SJCRH30 (cell line): ENCODE results near the gene ANP32E. TPM values are rescaled to one million over a fixed set of nuclear protein-coding genes. Genes with fewer than 3 reads are reported as not detected.

Experiments used
- DNase-seq, 2 experiments: peaks; one replicate each; pipeline ENCODE4 v3.0.0-alpha.2; 2015 to 2020
- H3K27ac ChIP-seq: fragments of 250-450 bp; sonication (Bioruptor Pico); 2 replicates; pipeline ENCODE4 v1.5.1; 2020; ENCODE audit warnings: mild to moderate bottlenecking, moderate library complexity
- H3K27me3 ChIP-seq: fragments of 250-450 bp; sonication (Bioruptor Pico); 2 replicates; pipeline ENCODE4 v1.5.1; 2020; ENCODE audit warnings: mild to moderate bottlenecking, moderate library complexity
- H3K36me3 ChIP-seq: fragments of 250-450 bp; sonication (Bioruptor Pico); 2 replicates; pipeline ENCODE4 v1.5.1; 2020; ENCODE audit warnings: mild to moderate bottlenecking, moderate library complexity
- H3K4me1 ChIP-seq: fragments of 250-450 bp; sonication (Bioruptor Pico); 2 replicates; pipeline ENCODE4 v1.5.1; 2020; ENCODE audit warnings: mild to moderate bottlenecking, moderate library complexity
- H3K4me3 ChIP-seq: fragments of 250-450 bp; sonication (Bioruptor Pico); 2 replicates; pipeline ENCODE4 v1.5.1; 2020; ENCODE audit warnings: mild to moderate bottlenecking, moderate library complexity
- H3K9me3 ChIP-seq: fragments of 250-450 bp; sonication (Bioruptor Pico); replicated peaks from 2 replicates; pipeline ENCODE4 v1.5.1; 2020; ENCODE audit warnings: mild to moderate bottlenecking, moderate library complexity
- total RNA-seq: library from RNA; depleted of rRNA; stranded (reverse); fragments of >200 nt; shearing (Covaris generic); gene quantifications from 2 replicates; pipeline ENCODE4 v1.2.3, GENCODE V29; 2014; rRNA removed

The ANP32E gene
- total RNA-seq, 1 experiment from 2014 or later = 92.1 TPM

DNA sequence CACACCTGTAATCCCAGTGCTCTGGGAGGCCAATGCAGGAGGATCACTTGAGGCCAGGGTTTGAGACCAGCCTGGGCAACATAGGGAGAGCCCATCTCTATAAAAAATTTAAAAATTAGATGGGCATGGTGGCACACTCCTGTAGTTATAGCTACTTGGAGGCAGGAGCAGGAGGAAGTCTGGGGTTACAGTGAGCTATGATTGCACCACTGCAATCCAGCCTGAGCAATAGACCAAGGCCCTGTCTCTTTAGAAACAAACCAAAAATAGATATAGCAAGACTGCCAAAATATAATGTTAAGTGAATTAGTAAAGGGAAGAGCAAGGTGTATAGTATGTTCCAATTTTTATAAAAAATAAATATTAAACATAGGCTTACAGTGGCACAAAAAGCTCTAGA is 57.4 kb downstream of the ANP32E start:
- Histone ChIP-seq H3K9me3 (no peaks in the 10 kb centered on the region), H3K36me3 (no peaks in the 10 kb centered on the region), H3K27me3 (no peaks in the 10 kb centered on the region), H3K4me3 (no peak overlapping the region), H3K27ac (no peak overlapping the region), H3K4me1 (peaks cover under 1% of the 10 kb centered on the region; the same call in 1 of the 2 replicates)
- no peak for DNase-seq

DNA sequence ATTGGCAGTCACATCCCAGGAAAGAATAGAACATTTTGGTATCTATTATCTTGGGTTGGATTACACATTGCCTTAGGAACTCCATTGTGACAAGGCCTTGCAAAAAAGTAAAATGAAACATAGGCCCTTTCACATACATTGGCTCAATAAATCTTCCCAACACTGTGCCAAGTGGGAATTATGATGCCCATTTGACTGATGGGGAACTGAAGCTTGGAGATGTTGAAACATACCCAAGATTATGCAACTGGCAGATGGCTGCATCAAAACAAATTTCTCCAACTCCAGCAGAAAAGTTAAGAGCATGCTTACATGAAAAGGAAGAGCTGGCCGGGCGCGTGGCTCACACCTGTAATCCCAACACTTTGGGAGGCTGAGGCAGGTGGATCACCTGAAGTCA is 59.3 kb downstream of the ANP32E start:
- H3K4me1 ChIP-seq = peaks cover 8% of the 10 kb centered on the region; the same call in 1 of the 2 replicates
- H3K4me3 ChIP-seq = no peak overlapping the region
- H3K36me3 ChIP-seq = no peaks in the 10 kb centered on the region
- H3K27me3 ChIP-seq = no peaks in the 10 kb centered on the region
- no peak for DNase-seq
- no peak overlapping the region for H3K27ac ChIP-seq
- no peaks in the 10 kb centered on the region for H3K9me3 ChIP-seq

DNA sequence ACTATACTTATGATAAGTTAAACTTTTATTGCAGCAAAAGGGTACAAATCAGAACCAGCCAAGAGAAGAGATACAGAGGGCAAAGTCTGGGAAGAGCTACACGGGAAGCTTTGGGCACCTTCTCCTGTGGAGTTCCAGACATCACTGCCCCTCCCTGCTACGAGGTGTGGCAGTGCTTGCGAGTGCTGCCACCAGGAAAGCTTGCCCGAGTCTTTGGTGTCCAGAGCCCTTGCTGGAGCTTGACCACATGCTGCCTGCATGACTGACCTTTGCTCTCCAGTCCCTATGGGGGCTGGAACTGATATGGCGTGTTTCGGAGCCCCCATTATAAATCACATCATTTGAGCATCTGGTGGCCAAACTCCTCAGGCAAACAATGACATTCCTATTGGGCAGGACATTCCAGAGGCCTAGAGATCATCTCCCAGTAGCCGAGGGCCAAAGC is 62.7 kb downstream of the ANP32E start:
- Histone ChIP-seq H3K36me3 (no peaks in the 10 kb centered on the region), H3K27ac (no peak overlapping the region), H3K9me3 (no peaks in the 10 kb centered on the region), H3K27me3 (no peaks in the 10 kb centered on the region), H3K4me3 (no peak overlapping the region), H3K4me1 (peaks cover 8% of the 10 kb centered on the region; the same call in 1 of the 2 replicates)
- no peak for DNase-seq

DNA sequence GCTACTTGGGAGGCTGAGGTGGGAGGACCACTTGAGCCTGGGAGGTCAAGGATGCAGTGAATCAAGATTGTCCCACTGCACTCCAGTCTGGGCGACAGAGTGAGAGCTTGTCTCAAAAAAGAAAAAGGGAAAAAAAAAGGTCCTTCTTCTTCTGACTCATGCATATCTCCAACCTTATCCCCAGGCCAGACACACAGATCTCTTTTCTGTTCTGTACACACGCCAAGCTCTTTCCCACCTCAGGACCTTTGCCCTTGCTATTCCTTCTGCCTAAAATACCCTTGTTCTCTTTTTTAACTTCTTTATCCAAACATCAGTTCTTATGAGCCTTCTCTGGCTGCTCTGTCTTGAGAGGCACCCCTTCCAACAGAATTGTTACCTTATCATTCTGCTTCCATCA is 64.1 kb downstream of the ANP32E start:
- DNase-seq = no peak
- H3K36me3 ChIP-seq = no peaks in the 10 kb centered on the region

DNA sequence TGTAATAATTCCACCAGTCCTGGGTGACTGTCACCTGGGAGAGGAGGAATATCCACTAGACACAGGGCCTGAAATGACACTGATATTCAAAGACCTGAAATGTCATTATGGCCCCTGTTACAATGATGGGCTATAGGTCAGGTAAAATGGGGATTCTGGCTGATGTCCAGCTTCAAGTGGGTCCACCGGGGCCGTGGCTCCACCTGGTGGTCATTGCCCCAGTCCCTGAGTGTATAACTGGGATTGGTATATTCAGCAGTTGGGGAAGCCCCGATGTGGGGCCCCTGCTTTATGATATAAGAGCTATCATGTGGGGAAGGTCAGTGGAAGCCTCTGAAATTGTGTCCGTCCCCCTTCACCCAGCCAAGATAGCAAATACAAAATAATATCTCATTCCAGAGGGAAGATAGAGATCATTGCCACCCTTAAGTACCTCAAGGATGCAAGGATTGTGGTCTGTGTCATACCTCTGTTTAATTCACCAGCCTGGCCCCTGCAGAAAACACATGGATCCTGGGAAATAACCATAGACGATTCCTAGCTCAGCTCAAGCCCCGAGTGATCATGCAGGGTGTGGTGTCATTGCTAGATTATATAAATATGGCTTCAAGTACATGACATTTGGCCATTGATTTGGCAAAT is 66.8 kb downstream of the ANP32E start:
- H3K27me3 ChIP-seq = no peaks in the 10 kb centered on the region
- H3K9me3 ChIP-seq = no peaks in the 10 kb centered on the region
- no peak overlapping the region for H3K27ac ChIP-seq
- H3K4me3 ChIP-seq = no peak overlapping the region
- peaks cover 8% of the 10 kb centered on the region; the same call in 1 of the 2 replicates for H3K4me1 ChIP-seq
- peak; percentile 69 to 80 for DNase-seq
- H3K36me3 ChIP-seq = no peaks in the 10 kb centered on the region

More for the DNA sequence above, 64.1 kb downstream of the ANP32E start:
- Histone ChIP-seq H3K27ac (no peak overlapping the region), H3K4me1 (peaks cover 8% of the 10 kb centered on the region; the same call in 1 of the 2 replicates), H3K27me3 (no peaks in the 10 kb centered on the region), H3K4me3 (no peak overlapping the region), H3K9me3 (no peaks in the 10 kb centered on the region)

Other genes starting within 250 kb of the ANP32E start
- gene OTUD7B, start 225.4 kb downstream of the ANP32E start, total RNA-seq = 13.1 and 13.3 TPM in 2 replicates
- 41.5 and 49.5 TPM in 2 replicates for gene VPS45, start 168.3 kb downstream of the ANP32E start, total RNA-seq
- gene PLEKHO1, start 86.2 kb downstream of the ANP32E start, total RNA-seq = 50.0 and 54.4 TPM in 2 replicates
- 3.9 and 4.7 TPM in 2 replicates for gene CA14, start 21.7 kb upstream of the ANP32E start, total RNA-seq
- gene APH1A, start 32.9 kb upstream of the ANP32E start, total RNA-seq = 93.6 and 95.6 TPM in 2 replicates
- 1.3 and 2.0 TPM in 2 replicates for gene C1orf54, start 36.7 kb upstream of the ANP32E start, total RNA-seq
- not detected in 2 replicates for gene CIART, start 46.4 kb upstream of the ANP32E start, total RNA-seq
- gene MRPS21, start 57.7 kb upstream of the ANP32E start, total RNA-seq = 47.8 and 53.0 TPM in 2 replicates
- 75.4 and 88.7 TPM in 2 replicates for gene PRPF3, start 85.4 kb upstream of the ANP32E start, total RNA-seq
- gene RPRD2, start 128.0 kb upstream of the ANP32E start, total RNA-seq = 14.6 and 15.5 TPM in 2 replicates